ENCODE measurements around the gene TRIP12.

The TRIP12 gene

DNA sequence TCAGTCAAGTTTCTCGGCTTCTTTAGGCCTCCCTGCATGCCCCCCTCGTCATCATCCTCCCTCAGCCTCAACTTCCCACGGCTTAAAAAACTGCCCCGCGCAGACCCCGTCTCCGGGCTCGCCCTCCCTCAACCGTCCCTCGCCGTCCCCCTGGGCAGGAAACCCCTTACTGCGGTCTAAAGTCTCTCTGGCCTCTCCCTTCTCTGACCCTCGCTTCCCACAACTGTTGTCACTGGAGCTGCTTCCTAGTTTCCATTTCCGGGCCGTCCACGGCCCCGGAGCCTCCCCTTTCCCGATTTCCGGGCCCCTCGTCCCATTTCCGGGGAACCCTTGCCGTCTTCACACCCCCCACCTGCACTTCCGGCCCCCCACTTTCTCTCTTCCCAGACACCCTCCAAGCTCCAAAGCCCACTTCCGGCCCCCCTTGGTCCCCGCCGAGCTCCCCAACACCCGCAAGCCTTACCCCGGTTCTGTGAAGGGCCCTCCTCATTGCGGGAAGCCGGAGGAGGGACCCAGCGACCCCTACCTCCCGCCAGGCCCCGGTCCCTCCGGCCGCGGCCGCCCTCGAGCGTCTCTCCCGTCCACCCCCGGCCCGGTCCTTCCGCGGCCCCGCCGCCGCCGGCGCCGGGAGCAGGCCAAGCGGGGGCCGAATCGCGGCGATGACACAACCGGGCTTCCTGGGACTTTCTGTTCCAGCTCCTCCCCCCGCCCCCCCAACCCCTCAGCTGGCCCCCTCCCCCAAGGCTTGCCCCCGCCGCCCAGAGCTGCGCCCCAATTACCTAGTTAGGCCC, 513 bp downstream of the TRIP12 start:
- Histone ChIP-seq H3K27me3 (ENCODE audit: control insufficient read depth, insufficient read depth, low read length, poor library complexity, severe bottlenecking) (no peaks in the 10 kb centered on the region), H3K36me3 (ENCODE audit: control insufficient read depth, insufficient read depth, low read length) (no peaks in the 10 kb centered on the region), H3K4me3 (ENCODE audit: insufficient read depth, low read depth, low read length) (peak overlapping the region; percentile 94), H3K27ac (ENCODE audit: insufficient read depth, low read depth, low read length, poor library complexity, severe bottlenecking) (peak overlapping the region; percentile 85), H3K9me3 (ENCODE audit: control insufficient read depth, low read length) (no peaks in the 10 kb centered on the region), H3K4me1 (ENCODE audit: control insufficient read depth, insufficient read depth, low read length) (no peaks in the 10 kb centered on the region)
- WGBS, 2 experiments, result 0% methylated on average over 57 to 59 of the region's 60 CpGs

DNA sequence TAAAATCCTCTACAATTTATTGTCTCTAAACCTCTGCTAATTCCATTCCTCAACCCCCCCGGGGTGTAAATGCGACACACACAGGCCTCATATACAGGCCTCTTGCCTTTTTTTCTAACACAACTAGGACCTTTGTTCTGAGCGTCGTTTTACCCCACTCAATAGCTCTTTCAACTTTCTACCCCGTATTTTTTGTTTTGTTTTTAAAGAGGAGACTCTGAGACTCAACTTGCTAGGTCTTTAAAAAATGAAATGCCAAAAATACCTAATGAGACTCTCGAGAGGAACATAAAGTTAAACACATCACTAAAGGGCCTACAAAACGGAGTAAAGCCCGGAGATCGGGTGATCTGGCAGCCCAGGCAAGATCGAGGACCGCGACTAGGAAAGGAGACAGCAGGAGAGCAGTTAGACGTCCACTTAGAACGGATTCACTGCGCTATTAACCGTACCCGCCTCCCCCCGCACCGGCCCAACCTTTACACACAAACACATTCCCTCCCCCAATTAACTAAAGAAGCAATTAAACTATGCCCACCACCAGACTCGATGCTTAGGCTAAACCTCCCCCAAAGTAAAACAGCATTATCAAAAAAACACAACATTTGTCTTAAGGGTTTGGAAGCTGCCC, 1.7 kb downstream of the TRIP12 start:
- Histone ChIP-seq H3K36me3 (ENCODE audit: control insufficient read depth, insufficient read depth, low read length) (no peaks in the 10 kb centered on the region), H3K27ac (ENCODE audit: insufficient read depth, low read depth, low read length, poor library complexity, severe bottlenecking) (peak overlapping the region; percentile 85), H3K27me3 (ENCODE audit: control insufficient read depth, insufficient read depth, low read length, poor library complexity, severe bottlenecking) (no peaks in the 10 kb centered on the region), H3K4me1 (ENCODE audit: control insufficient read depth, insufficient read depth, low read length) (no peaks in the 10 kb centered on the region), H3K9me3 (ENCODE audit: control insufficient read depth, low read length) (no peaks in the 10 kb centered on the region), H3K4me3 (ENCODE audit: insufficient read depth, low read depth, low read length) (peak overlapping the region; percentile 94)
- 10 to 14% methylated on average over 19 to 20 of the region's 20 CpGs for WGBS, 2 experiments

DNA sequence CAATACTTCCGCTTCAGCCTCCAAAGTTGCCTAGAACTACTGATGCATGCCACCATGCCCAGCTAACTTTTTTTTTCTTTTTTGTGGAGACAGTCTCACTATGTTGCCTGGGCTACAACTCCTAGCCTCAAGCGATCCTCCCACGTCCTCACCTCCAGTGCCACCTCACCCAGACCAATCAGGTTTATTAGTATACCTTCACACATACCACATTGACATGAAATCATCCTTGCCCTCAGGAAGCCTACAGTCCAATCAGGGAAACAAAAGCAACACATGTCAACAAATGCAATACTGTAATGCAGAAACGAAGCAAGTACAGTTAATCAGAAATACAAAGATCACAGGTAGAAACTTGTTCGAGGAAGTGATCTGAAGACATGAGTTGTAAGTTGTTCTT, 4.0 kb downstream of the TRIP12 start:
- Histone ChIP-seq H3K27ac (ENCODE audit: insufficient read depth, low read depth, low read length, poor library complexity, severe bottlenecking) (no peak overlapping the region), H3K4me3 (ENCODE audit: insufficient read depth, low read depth, low read length) (no peak overlapping the region), H3K4me1 (ENCODE audit: control insufficient read depth, insufficient read depth, low read length) (no peaks in the 10 kb centered on the region), H3K27me3 (ENCODE audit: control insufficient read depth, insufficient read depth, low read length, poor library complexity, severe bottlenecking) (no peaks in the 10 kb centered on the region), H3K36me3 (ENCODE audit: control insufficient read depth, insufficient read depth, low read length) (no peaks in the 10 kb centered on the region), H3K9me3 (ENCODE audit: control insufficient read depth, low read length) (no peaks in the 10 kb centered on the region)
- WGBS, 2 experiments, result 94 to 95% methylated on average over 5 of the region's 5 CpGs

DNA sequence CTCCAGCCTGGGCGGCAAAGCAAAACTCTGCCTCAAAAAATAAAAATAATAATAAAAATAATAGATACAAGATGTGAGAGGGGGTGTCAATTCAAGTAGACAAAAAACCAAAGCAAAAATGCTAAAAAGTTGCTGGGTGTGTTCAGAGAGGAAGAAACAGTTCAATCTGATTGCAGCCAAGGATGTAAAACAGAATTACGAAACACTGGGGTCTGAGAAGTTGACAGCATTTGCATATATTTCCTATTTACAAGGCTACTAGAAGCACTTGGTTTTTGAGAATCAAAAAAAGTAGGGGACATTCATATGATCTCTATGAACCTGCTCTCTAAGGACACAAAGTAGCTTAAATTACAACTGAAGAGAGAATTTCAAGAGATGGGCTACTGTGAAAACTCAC, 7.6 kb downstream of the TRIP12 start:
- WGBS, 2 experiments, result 100% methylated on average over 1 of the region's 2 CpGs; no CpG with 5 or more reads in 1 of the 2 experiments
- Histone ChIP-seq H3K36me3 (ENCODE audit: control insufficient read depth, insufficient read depth, low read length) (no peaks in the 10 kb centered on the region), H3K27ac (ENCODE audit: insufficient read depth, low read depth, low read length, poor library complexity, severe bottlenecking) (no peak overlapping the region), H3K4me3 (ENCODE audit: insufficient read depth, low read depth, low read length) (no peak overlapping the region), H3K4me1 (ENCODE audit: control insufficient read depth, insufficient read depth, low read length) (no peaks in the 10 kb centered on the region), H3K9me3 (ENCODE audit: control insufficient read depth, low read length) (no peaks in the 10 kb centered on the region), H3K27me3 (ENCODE audit: control insufficient read depth, insufficient read depth, low read length, poor library complexity, severe bottlenecking) (no peaks in the 10 kb centered on the region)

DNA sequence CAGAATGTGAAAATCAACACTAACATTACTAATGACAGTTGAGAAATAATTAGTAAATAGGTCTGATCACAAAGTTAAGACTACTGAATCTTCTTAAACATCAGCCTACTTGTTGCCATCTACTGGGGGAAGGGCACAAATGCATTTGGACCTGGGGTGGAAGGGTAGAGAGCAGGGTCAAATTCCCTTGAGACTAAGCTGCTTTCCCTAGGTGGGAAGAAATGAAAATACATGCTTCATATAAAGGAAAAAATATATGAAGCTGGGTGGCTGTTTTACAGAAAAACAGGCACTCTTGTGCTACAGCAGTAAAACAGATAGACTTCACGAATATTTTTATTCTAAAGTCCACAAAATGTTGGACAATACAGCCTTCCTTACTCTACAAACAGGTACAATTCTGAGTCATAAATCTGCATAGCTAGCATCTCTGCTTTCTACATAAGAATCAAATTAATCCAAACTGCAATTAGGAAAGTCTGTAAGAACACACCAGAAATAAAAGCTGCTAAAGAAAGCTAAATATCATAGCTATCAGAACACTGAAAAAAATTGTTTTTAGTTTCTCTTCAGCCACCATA, 10.9 kb downstream of the TRIP12 start:
- WGBS, 2 experiments, result 38 to 53% methylated on average over 1 of the region's 1 CpG
- H3K4me3 ChIP-seq (ENCODE audit: insufficient read depth, low read depth, low read length), result no peak overlapping the region
- H3K36me3 ChIP-seq (ENCODE audit: control insufficient read depth, insufficient read depth, low read length), result no peaks in the 10 kb centered on the region
- no peaks in the 10 kb centered on the region for H3K9me3 ChIP-seq (ENCODE audit: control insufficient read depth, low read length)
- H3K4me1 ChIP-seq (ENCODE audit: control insufficient read depth, insufficient read depth, low read length), result no peaks in the 10 kb centered on the region
- no peak overlapping the region for H3K27ac ChIP-seq (ENCODE audit: insufficient read depth, low read depth, low read length, poor library complexity, severe bottlenecking)
- H3K27me3 ChIP-seq (ENCODE audit: control insufficient read depth, insufficient read depth, low read length, poor library complexity, severe bottlenecking), result no peaks in the 10 kb centered on the region

DNA sequence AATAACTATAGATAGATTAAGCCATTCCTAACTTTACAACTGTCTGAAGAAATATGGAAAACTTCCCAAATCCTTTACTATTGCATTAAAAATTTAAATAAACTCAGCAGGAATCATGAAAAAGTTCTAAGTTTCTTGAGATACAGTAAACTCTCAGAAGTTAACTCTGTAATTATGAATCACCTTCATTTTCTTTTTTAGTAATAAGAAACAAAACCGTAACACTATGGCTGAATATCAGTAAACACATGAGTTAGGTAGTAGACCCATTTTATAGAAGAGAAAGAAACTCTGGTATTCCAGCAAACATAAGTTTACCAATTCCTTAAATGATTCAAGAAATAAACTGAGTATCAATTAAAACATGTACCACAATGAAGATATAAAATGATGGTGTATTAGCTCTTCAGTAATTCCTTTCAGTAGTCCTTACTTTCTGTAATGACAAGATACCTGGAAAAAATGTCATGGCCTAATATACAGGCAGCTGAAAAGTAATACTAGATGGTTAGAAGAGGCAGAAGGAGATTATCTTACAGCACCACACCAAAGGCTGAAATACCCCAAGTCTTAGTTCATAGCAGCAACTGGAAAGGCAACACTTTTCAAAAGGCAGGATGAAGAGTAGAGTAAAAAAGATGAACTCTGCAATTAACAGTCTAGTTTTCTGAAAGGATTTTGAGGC, 11.5 kb downstream of the TRIP12 start:
- H3K9me3 ChIP-seq (ENCODE audit: control insufficient read depth, low read length), result no peaks in the 10 kb centered on the region
- peak overlapping the region; percentile 16 for H3K27ac ChIP-seq (ENCODE audit: insufficient read depth, low read depth, low read length, poor library complexity, severe bottlenecking)
- H3K4me3 ChIP-seq (ENCODE audit: insufficient read depth, low read depth, low read length), result no peak overlapping the region
- WGBS, 2 experiments, result no CpG with 5 or more reads among the region's 1 CpG
- H3K27me3 ChIP-seq (ENCODE audit: control insufficient read depth, insufficient read depth, low read length, poor library complexity, severe bottlenecking), result no peaks in the 10 kb centered on the region
- H3K36me3 ChIP-seq (ENCODE audit: control insufficient read depth, insufficient read depth, low read length), result no peaks in the 10 kb centered on the region
- no peaks in the 10 kb centered on the region for H3K4me1 ChIP-seq (ENCODE audit: control insufficient read depth, insufficient read depth, low read length)

DNA sequence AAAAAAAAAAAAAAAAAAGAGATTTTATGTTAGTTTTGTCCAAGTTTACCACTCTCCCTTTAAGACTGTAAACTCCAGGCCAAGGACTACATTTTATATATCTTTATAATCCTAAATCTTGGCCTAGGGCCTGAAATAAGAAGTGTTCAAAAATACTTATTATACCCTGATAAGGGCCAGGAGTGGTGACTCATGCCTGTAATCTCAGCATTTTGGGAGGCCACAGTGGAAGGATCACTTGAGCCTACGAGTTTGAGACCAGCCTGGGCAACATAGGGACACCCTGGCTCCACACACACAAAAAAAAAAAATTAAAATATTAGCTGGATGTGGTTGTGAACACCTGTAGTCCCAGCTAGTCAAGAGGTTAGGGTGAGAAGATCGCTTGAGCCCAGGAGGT, 12.7 kb downstream of the TRIP12 start:
- H3K27me3 ChIP-seq (ENCODE audit: control insufficient read depth, insufficient read depth, low read length, poor library complexity, severe bottlenecking), result no peaks in the 10 kb centered on the region
- no peaks in the 10 kb centered on the region for H3K9me3 ChIP-seq (ENCODE audit: control insufficient read depth, low read length)
- 97 to 98% methylated on average over 2 of the region's 2 CpGs for WGBS, 2 experiments
- H3K36me3 ChIP-seq (ENCODE audit: control insufficient read depth, insufficient read depth, low read length), result no peaks in the 10 kb centered on the region
- no peak overlapping the region for H3K27ac ChIP-seq (ENCODE audit: insufficient read depth, low read depth, low read length, poor library complexity, severe bottlenecking)
- H3K4me3 ChIP-seq (ENCODE audit: insufficient read depth, low read depth, low read length), result no peak overlapping the region
- no peaks in the 10 kb centered on the region for H3K4me1 ChIP-seq (ENCODE audit: control insufficient read depth, insufficient read depth, low read length)

DNA sequence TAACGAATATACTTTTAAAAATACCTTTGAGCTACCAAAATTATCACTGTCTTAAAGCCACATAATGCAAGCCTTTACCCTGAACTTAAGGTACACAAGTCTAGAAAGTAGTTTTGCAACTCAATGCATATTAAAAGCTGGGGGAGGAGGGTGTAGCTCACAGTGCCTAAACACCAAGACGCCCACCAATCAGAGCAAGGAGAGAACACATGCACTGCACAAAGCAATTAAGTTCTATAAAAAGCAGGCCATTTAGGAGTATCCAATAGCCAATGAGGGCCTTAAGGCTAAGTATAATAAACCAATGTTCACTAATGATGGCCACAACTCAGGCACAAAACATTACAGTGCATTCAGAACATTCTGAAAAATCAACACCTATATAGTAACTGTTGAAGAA, 16.2 kb downstream of the TRIP12 start:
- Histone ChIP-seq H3K27ac (ENCODE audit: insufficient read depth, low read depth, low read length, poor library complexity, severe bottlenecking) (no peak overlapping the region), H3K27me3 (ENCODE audit: control insufficient read depth, insufficient read depth, low read length, poor library complexity, severe bottlenecking) (no peaks in the 10 kb centered on the region), H3K9me3 (ENCODE audit: control insufficient read depth, low read length) (no peaks in the 10 kb centered on the region), H3K4me3 (ENCODE audit: insufficient read depth, low read depth, low read length) (no peak overlapping the region), H3K4me1 (ENCODE audit: control insufficient read depth, insufficient read depth, low read length) (peaks cover 4% of the 10 kb centered on the region), H3K36me3 (ENCODE audit: control insufficient read depth, insufficient read depth, low read length) (no peaks in the 10 kb centered on the region)
- WGBS, 2 experiments, result 94 to 97% methylated on average over 2 of the region's 2 CpGs

DNA sequence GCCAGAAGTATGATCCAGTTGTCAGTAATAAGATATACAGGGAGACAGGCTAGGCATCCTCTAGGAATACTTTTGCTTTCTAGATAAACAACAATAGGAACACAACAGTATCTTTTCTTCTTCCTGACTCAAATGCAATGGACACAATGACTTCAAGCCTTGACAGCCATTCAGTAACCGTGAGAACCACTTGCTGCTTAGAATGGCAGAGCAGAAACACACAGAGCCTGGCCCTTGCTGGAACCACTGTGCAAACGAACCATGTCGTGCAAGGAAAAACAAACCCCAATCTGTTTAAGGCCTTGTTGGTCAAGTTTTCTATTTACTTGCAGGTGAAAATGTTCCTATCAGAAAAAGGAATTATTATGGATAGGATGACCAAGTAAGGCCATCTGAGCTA, 18.8 kb downstream of the TRIP12 start:
- H3K27me3 ChIP-seq (ENCODE audit: control insufficient read depth, insufficient read depth, low read length, poor library complexity, severe bottlenecking), result no peaks in the 10 kb centered on the region
- peak overlapping the region; percentile 48 for H3K27ac ChIP-seq (ENCODE audit: insufficient read depth, low read depth, low read length, poor library complexity, severe bottlenecking)

DNA sequence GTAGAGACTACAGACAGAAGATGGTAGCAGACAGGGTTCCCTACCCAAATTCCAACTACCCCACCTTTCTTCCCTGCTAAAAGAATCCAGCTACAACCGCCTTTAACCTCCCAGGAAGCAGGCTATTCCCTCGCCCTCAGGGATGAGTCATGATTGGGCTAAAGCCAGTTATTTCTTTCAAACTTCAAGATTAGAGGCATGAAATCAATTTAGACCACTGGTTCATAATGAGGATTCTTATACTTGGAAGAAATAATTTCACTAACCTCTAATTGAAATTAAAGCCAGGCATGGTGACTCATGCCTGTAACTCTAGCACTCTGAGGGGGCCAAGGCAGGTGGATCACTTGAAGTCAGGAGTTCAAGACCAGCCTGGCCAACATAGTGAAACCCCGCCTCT, 20.0 kb downstream of the TRIP12 start:
- Histone ChIP-seq H3K4me1 (ENCODE audit: control insufficient read depth, insufficient read depth, low read length) (peaks cover 4% of the 10 kb centered on the region), H3K36me3 (ENCODE audit: control insufficient read depth, insufficient read depth, low read length) (no peaks in the 10 kb centered on the region), H3K9me3 (ENCODE audit: control insufficient read depth, low read length) (no peaks in the 10 kb centered on the region), H3K27me3 (ENCODE audit: control insufficient read depth, insufficient read depth, low read length, poor library complexity, severe bottlenecking) (no peaks in the 10 kb centered on the region), H3K27ac (ENCODE audit: insufficient read depth, low read depth, low read length, poor library complexity, severe bottlenecking) (no peak overlapping the region), H3K4me3 (ENCODE audit: insufficient read depth, low read depth, low read length) (no peak overlapping the region)
- WGBS, 2 experiments, result 83 to 89% methylated on average over 3 of the region's 3 CpGs

More for the DNA sequence above, 18.8 kb downstream of the TRIP12 start:
- Histone ChIP-seq H3K4me1 (ENCODE audit: control insufficient read depth, insufficient read depth, low read length) (peaks cover 4% of the 10 kb centered on the region), H3K4me3 (ENCODE audit: insufficient read depth, low read depth, low read length) (no peak overlapping the region), H3K9me3 (ENCODE audit: control insufficient read depth, low read length) (no peaks in the 10 kb centered on the region), H3K36me3 (ENCODE audit: control insufficient read depth, insufficient read depth, low read length) (no peaks in the 10 kb centered on the region)
- 47 to 71% methylated on average over 3 of the region's 3 CpGs for WGBS, 2 experiments

Measured in ectodermal cell (in vitro differentiated cells).